HL-60/S4 treated with phorbol 12-myristate 13-acetate at 8.2 ng/mL for 4 days and 3 days (cell line): ENCODE measurements around the gene MADD.

Experiments used
- in situ Hi-C: fragments of 300-500 bp; cut with MboI; formaldehyde crosslinking; loops from 2 replicates; pipeline ENCODE4 v1.15.0; 2022; ENCODE audit warnings: low sequenced_read_pairs

MADD gene

DNA sequence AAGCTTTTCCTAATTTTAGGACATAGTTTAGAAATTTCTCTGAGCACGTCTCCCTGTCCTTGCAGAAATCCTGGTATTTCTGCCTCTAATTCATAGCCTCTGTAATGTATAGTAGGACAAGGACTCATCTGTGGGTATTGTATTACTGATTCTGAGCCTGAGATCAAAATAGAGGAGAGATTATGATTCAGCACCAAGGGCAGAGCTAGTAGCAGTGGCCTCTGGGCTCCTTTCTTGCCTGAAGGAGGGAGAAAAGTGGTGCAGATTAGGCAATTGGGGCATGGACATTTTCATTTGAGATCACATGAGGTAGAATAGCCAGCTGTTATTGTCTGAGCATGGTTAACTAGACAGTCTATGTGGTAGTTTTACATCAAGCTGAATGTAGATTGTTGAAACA is 2.8 kb downstream of the MADD start:
- in situ Hi-C loops, result no loop called here

DNA sequence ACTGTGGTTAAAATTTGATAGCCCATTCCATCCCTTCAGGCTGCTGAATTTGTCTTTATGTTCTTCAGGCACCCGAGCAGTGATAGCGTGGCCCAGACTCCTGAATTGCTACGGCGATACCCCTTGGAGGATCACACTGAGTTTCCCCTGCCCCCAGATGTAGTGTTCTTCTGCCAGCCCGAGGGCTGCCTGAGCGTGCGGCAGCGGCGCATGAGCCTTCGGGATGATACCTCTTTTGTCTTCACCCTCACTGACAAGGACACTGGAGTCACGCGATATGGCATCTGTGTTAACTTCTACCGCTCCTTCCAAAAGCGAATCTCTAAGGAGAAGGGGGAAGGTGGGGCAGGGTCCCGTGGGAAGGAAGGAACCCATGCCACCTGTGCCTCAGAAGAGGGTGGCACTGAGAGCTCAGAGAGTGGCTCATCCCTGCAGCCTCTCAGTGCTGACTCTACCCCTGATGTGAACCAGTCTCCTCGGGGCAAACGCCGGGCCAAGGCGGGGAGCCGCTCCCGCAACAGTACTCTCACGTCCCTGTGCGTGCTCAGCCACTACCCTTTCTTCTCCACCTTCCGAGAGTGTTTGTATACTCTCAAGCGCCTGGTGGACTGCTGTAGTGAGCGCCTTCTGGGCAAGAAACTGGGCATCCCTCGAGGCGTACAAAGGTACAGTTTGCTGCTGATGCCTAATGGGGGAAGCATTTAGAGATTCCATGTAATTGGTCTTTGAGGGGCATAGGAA is 4.7 kb downstream of the MADD start:
- in situ Hi-C loops, result loop anchor here (25.0 kb wide), 1 partner anchor 463 kb away; no protein-coding TSS in a partner anchor

GRCh38 chr11:47276923-47277322 is 7.0 kb downstream of the MADD start:
- in situ Hi-C loops, result loop anchor here (25.0 kb wide), 1 partner anchor 460 kb away; no protein-coding TSS in a partner anchor

GRCh38 chr11:47278058-47278457 is 8.1 kb downstream of the MADD start:
- in situ Hi-C loops, result loop anchor here (25.0 kb wide), 1 partner anchor 459 kb away; no protein-coding TSS in a partner anchor

DNA sequence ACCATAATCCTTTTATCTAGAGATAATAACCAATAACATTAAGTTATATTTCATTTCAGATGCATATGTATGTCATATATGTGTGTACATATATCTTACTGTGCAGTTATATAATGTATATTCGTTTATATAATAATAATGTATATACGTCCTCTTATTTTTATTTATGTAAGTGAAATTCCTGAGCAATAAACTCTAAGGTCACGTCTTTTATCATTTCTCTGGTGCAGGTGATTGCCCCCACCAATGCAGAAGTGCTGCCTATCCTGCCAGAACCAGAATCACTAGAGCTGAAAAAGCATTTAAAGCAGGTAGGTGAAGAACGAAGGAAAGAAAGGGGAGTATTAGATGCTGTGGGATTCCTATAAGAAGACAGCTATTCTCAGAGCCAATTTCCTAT is 8.8 kb downstream of the MADD start:
- in situ Hi-C loops, result loop anchor here (25.0 kb wide), 1 partner anchor 459 kb away; no protein-coding TSS in a partner anchor

GRCh38 chr11:47280099-47280498 is 10.2 kb downstream of the MADD start:
- in situ Hi-C loops, result loop anchor here (25.0 kb wide), 1 partner anchor 457 kb away; no protein-coding TSS in a partner anchor

DNA sequence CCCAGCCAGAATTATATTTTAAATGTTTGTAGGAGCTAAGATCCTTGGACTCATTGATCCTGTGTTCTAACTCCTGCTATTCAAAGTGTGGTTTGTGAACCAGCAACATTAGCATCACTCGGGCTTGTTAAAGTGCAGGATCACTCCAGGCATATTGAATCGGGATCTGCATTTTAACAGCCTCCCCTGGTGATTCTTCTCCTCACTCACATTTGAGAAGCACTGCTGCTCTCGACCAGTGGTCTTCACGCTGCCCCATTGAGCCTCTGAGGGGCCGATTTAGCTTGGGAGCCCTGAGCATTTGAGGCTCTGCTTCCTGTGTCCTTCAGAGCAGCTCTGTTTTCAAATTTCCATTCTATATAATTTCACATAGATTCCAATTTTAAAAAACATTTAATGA is 10.9 kb downstream of the MADD start:
- in situ Hi-C loops, result loop anchor here (25.0 kb wide), 1 partner anchor 456 kb away; no protein-coding TSS in a partner anchor

DNA sequence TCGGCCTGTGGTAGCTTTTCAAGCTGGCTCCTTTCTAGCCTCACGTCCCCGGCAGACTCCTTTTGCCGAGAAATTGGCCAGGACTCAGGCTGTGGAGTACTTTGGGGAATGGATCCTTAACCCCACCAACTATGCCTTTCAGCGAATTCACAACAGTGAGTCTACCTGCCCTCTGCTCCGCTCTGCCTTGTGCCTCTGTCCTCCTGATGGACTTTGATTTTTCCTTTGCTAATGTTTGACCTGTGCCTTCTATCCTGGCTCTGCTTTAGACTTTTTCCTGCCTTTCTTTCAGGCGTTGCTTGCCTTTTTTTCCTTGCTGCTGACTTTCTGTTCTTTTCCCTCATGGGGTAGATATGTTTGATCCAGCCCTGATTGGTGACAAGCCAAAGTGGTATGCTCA is 12.5 kb downstream of the MADD start:
- in situ Hi-C loops, result loop anchor here (25.0 kb wide), 1 partner anchor 455 kb away; no protein-coding TSS in a partner anchor

GRCh38 chr11:47284151-47284550 is 14.2 kb downstream of the MADD start:
- in situ Hi-C loops, result loop anchor here (25.0 kb wide), 1 partner anchor 453 kb away; no protein-coding TSS in a partner anchor

DNA sequence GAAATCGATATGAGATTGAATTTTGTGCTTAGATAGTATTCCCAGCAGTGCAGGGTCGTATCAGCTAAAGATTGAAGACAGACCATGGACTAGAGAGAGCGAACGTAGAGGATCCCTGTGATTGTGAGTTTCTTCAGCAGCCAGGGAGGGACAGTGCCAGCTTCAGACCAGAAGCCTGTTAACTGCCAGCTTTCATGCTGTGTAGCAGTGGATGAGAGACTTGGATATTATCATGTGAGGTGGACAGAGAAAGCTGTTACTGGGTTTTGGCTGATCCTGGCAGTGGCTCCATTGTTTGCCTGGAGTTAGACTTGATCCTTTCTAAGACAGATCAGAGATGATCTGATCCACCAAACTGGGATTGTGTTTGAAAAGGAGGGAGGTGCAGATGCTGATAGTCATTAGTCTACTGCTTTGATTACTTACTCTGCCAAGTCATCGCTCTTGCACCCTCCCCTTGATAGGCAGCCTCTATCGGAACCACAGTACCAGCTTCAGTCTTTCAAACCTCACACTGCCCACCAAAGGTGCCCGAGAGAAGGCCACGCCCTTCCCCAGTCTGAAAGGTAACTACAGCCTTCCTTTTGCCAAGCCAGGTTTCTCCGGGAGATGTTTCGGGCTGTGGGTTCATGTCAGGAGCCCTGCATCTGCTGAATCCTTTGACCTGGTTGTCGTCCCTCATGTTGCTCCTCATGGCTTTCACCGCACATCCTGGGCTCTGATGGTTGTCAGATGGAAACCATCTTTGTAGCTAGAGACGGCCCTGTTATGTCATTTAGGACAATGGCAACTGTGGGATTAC is 16.2 kb downstream of the MADD start:
- in situ Hi-C loops, result loop anchor here (25.0 kb wide), 1 partner anchor 451 kb away; no protein-coding TSS in a partner anchor

GRCh38 chr11:47288066-47288465 is 18.1 kb downstream of the MADD start:
- in situ Hi-C loops, result loop anchor here (25.0 kb wide), 1 partner anchor 449 kb away; no protein-coding TSS in a partner anchor

GRCh38 chr11:47289856-47290255 is 19.9 kb downstream of the MADD start:
- in situ Hi-C loops, result loop anchor here (25.0 kb wide), 1 partner anchor 447 kb away; no protein-coding TSS in a partner anchor

- in situ Hi-C loops, result loop anchor here (25.0 kb wide), 1 partner anchor 442 kb away; no protein-coding TSS in a partner anchor
These were observed 25.5 kb downstream of the MADD start for GRCh38 chr11:47295385-47295784.

DNA sequence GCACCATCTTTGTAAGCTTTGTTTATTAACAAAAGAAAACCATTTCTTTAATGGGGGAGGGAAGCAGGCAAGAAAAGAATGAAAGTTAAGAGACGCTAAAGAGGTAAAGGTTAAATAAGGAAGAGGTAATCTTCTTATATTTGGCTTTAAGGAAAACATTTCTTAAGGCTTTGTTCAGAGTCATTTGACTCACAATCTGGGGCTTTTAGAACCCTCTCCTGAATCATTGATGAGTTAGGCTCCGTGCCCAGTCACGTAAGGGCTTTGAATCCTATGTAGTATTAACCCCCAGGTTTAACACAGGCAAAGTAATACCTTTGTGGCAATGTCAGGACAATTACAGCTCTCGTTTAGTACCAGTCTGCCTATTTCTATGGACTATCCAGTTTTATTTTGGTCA is 26.1 kb downstream of the MADD start:
- in situ Hi-C loops, result loop anchor here (25.0 kb wide), 1 partner anchor 441 kb away; no protein-coding TSS in a partner anchor

DNA sequence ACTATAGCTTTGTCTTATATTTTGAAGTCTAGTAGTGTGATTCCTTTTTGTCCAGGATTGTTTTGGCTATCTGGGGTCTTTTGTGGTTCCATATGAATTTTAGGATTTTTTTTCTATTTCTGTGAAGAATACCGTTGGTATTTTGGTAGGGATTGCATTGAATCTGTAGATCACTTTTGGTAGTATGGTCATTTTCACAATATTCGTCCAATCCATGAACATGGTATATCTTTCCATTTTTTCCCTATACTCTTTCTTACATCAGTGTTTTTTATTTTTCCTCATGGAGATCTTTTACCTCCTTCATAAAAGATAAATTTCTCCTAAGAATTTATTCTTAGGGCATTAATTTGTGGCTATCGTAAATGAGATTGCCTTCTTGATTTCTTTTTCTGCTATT is 29.1 kb downstream of the MADD start:
- in situ Hi-C loops, result loop anchor here (25.0 kb wide), 1 partner anchor 438 kb away; no protein-coding TSS in a partner anchor

DNA sequence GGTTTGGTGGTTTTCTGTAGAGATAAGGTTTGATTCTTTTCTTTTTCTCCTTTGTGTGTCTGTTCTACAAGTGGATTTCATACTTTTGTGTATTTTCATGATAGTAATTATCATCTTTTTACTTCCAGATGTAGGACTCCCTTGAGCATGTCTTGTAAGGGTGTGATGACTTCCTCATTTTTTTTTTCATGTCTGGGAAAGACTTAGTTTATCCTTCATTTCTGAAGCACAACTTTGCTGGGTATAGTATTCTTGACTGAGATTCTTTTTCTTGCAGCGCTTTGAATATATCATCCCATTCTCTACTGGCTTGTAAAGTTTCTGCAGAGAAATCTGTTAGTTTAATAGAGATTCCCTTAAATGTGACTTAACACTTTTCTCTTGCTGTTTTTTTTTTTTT is 32.9 kb downstream of the MADD start:
- in situ Hi-C loops, result no loop called here

DNA sequence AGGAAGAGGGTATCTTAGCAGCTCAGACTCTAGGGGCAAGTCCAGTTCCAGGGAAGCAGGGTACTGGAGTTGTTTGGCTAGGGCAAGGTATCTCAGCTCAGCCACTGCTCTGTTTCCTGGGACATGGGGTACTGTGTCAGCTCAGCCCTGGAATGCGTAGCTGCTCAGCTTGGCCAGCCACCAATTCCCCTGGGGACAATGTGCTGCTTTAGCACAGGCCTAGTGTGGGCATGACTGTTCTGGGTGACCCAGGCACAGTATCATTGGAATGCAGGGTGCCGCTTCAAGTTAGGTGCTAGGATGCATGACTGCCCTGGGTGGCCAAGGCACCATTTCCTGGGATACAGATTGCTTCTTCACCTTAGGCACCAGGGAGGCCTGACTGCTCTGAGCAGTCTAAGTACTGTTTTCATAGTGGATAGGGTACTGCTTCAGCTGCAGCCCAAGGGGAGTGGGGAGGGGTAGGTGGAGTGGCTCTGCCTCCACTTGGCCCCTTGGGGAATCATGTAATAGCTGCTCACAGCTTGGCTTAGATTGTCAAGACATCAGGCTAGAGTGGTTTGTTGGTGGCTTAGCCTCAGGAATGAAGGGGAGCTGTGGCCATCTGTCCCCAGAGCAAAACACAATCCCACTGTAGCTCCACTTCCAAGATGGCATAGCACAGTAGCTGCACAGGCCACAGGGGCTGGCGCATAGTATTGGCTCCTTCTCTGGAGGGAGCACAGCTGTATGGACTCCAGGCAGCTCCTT is 36.0 kb downstream of the MADD start:
- in situ Hi-C loops, result no loop called here

DNA sequence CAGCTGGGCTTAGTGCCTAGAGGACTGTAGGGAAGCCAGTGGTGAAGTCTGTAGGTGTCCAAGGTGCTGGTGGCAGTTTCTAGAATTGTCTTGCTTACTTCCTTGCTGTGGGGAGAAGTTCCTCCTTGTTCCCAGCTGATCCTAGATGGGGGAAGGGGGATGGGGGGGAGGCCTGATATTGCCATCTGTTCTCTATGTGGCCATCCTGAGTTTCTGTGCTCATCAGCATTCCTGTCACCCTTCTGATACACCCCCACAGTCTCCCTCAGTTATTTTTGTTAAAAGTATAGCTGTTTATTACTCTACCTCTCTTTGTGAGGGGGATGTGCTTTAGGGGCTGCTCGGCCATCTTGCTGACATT is 36.5 kb downstream of the MADD start:
- in situ Hi-C loops, result no loop called here

GRCh38 chr11:47308050-47308823 is 38.3 kb downstream of the MADD start:
- in situ Hi-C loops, result no loop called here

- in situ Hi-C loops, result no loop called here
These were observed 45.1 kb downstream of the MADD start for GRCh38 chr11:47314992-47315391.
